Kidney (tissue), 14 donors: ENCODE data around the gene KIF12. TPM values are rescaled to one million over a fixed set of nuclear protein-coding genes. Genes with fewer than 3 reads are reported as not detected.
A peak's percentile ranks its signal among the peaks of the same experiment; 100 is the strongest.

Experiments used
- DNase-seq, 5 donors: peaks; one replicate each; pipeline ENCODE4 v3.0.0-alpha.2; 2013 to 2020
- FAIRE-seq: peaks from 2 replicates; lab custom pipeline; 2012; peaks lifted over from hg19 to GRCh38; lab: Jason Lieb, UNC
- H3K27ac ChIP-seq, 2 donors: one replicate each; pipeline ENCODE4 v1.7.0; 2013; ENCODE audit warnings: low read depth in 2 of 2, low read length in 2 of 2, inconsistent platforms in 1 of 2
- H3K27me3 ChIP-seq: one replicate; pipeline ENCODE4 v1.7.1; 2013; ENCODE audit warnings: low read length, inconsistent platforms; ENCODE audit not compliant: control insufficient read depth, insufficient read depth
- H3K36me3 ChIP-seq, 3 donors: one replicate each; pipeline versions ENCODE4 v1.7.0 to v1.7.1; 2013; ENCODE audit warnings: low read length in 3 of 3, control low read depth in 1 of 3, inconsistent platforms in 1 of 3; ENCODE audit not compliant: insufficient read depth in 3 of 3, control insufficient read depth in 2 of 3
- H3K4me1 ChIP-seq, 3 donors: one replicate each; pipeline versions ENCODE4 v1.7.0 to v1.7.1; 2013; ENCODE audit warnings: low read length in 3 of 3, inconsistent platforms in 1 of 3, low read depth in 1 of 3; ENCODE audit not compliant: control insufficient read depth in 2 of 3, insufficient read depth in 2 of 3
- H3K4me3 ChIP-seq, 3 donors: one replicate each; pipeline versions ENCODE4 v1.7.0 to v1.8.1; 2013; ENCODE audit warnings: low read length in 3 of 3, control low read depth in 1 of 3, inconsistent platforms in 1 of 3
- H3K9ac ChIP-seq, 3 donors: one replicate each; pipeline versions ENCODE4 v1.7.0 to v1.7.1; 2013; ENCODE audit warnings: low read length in 3 of 3, control low read depth in 1 of 3, inconsistent platforms in 1 of 3
- H3K9me3 ChIP-seq, 3 donors: one replicate each; pipeline versions ENCODE4 v1.7.0 to v1.7.1; 2013; ENCODE audit warnings: low read length in 3 of 3, control low read depth in 1 of 3, inconsistent platforms in 1 of 3; ENCODE audit not compliant: control insufficient read depth in 2 of 3, insufficient read depth in 1 of 3
- intact Hi-C: fragments of 100-400 bp; cut with DNase I; formaldehyde crosslinking; loops from one replicate; pipeline ENCODE4 v1.11.1; 2022
- polyA plus RNA-seq: library from polyadenylated mRNA; stranded (reverse); fragments of 350-450 nt; fragmentation: Illumina TruSeq; extraction: RNeasy Lipid Tissue Mini Kit (QIAGEN cat#74804); gene quantifications from one replicate; pipeline ENCODE4 v1.2.3, GENCODE V29; 2014; ENCODE audit warnings: low read depth, low replicate concordance; ENCODE audit not compliant: insufficient read depth
- total RNA-seq: library from RNA; stranded (reverse); fragmentation: NEBNext Ultra II Directional; extraction: Animal tissue kit (Norgen Biotek cat#: 25700); gene quantifications from one replicate; pipeline ENCODE4 v1.2.1, GENCODE V29; 2021
- TF ChIP-seq, protein P1 (sequence below): IDR thresholded peaks from 3 replicates; pipeline ENCODE4 v1.5.1; 2012; ENCODE audit warnings: mild to moderate bottlenecking, moderate library complexity, borderline replicate concordance; ENCODE audit not compliant: insufficient read depth; ENCODE audit errors: extremely low read depth
- donor health status: control.
- donor health status: control.
- donor health status: control.
- donor health status: control.
- donor health status: control.
- donor health status: DM: yes; HTN: yes; CAD: no.
- donor health status: Normal renal cell carcinoma (clear cell type).

The KIF12 gene
- total and polyA plus RNA-seq, 2 donors from 2014 or later = 155 to 202 TPM

DNA sequence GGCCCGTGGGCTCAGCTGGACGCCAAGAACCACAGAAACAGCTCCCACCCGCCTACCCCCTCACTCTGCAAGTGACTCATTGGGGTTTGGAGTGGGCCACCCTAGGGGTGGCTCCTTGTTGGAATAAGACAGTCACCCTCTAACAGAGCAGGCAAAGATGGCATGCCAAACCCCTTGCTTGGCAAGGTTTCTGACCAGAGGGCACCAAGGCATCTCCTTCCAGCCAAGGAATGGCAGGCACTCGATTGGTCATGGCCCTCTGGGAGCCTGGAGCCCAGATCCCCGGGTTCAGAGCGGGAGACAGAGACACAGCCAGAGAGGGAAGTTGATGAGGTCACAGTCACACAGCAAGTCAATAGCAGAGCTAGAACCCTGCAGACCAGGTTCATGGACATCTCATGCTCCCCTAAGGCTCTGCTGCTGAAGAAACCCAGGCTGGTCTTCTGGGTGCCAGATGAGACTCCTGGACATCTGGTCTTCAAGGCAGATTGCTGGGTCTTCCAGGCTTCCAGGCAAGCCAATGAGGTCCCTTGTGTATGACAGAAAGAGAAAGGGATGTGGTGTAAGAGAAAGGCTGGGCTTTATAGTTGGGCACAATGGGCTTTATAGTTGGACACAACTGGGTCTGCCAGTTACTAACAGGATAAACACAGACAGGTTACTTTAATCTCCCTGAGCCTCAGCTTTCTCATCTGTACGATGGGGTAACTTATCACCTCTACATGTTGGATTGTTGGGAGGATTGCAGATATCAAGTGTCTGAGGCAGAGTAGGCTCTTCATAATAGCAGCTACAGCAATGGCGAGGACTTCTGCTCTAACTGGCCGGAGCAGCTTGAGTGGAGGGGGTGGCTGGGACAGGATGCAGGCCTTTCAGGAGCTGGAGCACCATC lies 23.3 kb upstream of the KIF12 start:
- Histone ChIP-seq H3K36me3 (no peaks in the 10 kb centered on the region), H3K9ac (no peak overlapping the region), H3K27ac (no peak overlapping the region), H3K27me3 (no peaks in the 10 kb centered on the region), H3K9me3 (peaks cover 0 to under 1% (median 0%) of the 10 kb centered on the region in 3 donors), H3K4me3 (no peak overlapping the region), H3K4me1 (peaks cover 0 to 2% (median 0%) of the 10 kb centered on the region in 3 donors)
- TF ChIP-seq, protein P1, sequence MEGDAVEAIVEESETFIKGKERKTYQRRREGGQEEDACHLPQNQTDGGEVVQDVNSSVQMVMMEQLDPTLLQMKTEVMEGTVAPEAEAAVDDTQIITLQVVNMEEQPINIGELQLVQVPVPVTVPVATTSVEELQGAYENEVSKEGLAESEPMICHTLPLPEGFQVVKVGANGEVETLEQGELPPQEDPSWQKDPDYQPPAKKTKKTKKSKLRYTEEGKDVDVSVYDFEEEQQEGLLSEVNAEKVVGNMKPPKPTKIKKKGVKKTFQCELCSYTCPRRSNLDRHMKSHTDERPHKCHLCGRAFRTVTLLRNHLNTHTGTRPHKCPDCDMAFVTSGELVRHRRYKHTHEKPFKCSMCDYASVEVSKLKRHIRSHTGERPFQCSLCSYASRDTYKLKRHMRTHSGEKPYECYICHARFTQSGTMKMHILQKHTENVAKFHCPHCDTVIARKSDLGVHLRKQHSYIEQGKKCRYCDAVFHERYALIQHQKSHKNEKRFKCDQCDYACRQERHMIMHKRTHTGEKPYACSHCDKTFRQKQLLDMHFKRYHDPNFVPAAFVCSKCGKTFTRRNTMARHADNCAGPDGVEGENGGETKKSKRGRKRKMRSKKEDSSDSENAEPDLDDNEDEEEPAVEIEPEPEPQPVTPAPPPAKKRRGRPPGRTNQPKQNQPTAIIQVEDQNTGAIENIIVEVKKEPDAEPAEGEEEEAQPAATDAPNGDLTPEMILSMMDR = no peak
- FAIRE-seq = no peak
- DNase-seq = peak in 2 of 5 donors; percentile 21 to 41
- intact Hi-C loops = no loop called here

DNA sequence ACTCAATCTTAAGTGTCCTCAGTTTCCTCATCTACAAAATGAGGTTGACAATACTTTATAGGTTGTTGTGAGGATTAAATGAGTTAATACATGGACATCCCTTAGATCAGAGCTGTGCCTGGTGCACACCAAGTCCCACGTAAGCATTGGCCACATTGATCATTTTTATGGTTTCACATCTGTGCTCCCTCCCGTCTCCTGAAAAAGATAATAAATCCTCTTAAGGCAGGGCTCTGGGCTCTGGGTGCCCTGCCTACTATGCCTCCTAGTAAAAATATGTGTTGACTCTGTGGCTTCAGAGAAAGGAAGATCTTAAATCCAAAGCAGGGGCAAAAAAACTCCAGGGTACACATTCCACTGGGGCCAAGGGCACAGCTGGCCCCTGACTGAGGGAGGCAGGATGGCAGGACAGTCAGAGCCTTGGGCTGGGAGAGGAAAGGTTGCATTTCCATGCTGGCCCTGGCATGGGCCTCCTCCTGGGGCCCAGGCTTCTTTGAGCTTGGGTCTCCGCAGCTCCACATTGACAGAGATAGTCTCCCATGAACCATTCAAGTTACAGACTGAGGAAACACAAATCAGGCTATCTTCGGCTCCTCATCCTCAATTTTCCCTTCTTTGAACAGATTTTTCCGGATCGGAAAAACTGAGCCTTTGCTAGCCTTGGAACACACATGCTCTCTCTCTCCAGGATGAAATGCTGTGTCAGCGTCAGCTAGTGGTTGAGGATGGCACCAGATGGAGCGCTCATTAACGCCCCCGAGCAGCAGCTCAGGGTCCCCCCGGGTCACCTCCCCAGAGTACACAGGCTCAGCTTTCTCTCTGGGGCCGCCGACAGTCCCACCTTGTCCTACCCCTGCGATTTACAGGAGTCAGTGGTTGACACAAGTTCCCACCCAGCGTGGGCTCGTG lies 22.4 kb upstream of the KIF12 start:
- intact Hi-C loops = no loop called here
- DNase-seq (peak in 4 of 5 donors; percentile 21 to 52 (median 40)), FAIRE-seq (no peak)

GRCh38 chr9:114120192-114121014 lies 21.3 kb upstream of the KIF12 start:
- Histone ChIP-seq H3K36me3 (no peaks in the 10 kb centered on the region), H3K27ac (no peak overlapping the region), H3K9me3 (no peaks in the 10 kb centered on the region), H3K27me3 (no peaks in the 10 kb centered on the region), H3K4me1 (peaks cover 0 to 2% (median 0%) of the 10 kb centered on the region in 3 donors), H3K9ac (no peak overlapping the region), H3K4me3 (no peak overlapping the region)
- TF ChIP-seq, protein P1 = no peak
- DNase-seq = peak in 2 of 5 donors; percentile 15 to 23
- no peak for FAIRE-seq
- intact Hi-C loops = no loop called here

More for the DNA sequence above, 22.4 kb upstream of the KIF12 start:
- no peaks in the 10 kb centered on the region for H3K36me3 ChIP-seq
- H3K27me3 ChIP-seq = no peaks in the 10 kb centered on the region
- peaks cover 0 to 2% (median 0%) of the 10 kb centered on the region in 3 donors for H3K4me1 ChIP-seq
- no peaks in the 10 kb centered on the region for H3K9me3 ChIP-seq
- no peak overlapping the region for H3K27ac ChIP-seq
- TF ChIP-seq, protein P1 = no peak
- H3K9ac ChIP-seq = no peak overlapping the region
- no peak overlapping the region for H3K4me3 ChIP-seq
